Measurements from ENCODE around the gene MCRIP1. TPM values are rescaled to one million over a fixed set of nuclear protein-coding genes. Genes with fewer than 3 reads are reported as not detected.
A peak's percentile ranks its signal among the peaks of the same experiment; 100 is the strongest.
"Not testable (repeated sequence)": the region's sequence is repeated elsewhere in the genome, so short reads cannot be mapped to it uniquely, and the experiment has no call there.

Gene MCRIP1
- total RNA-seq, 1 donor, result 65.2 TPM

DNA sequence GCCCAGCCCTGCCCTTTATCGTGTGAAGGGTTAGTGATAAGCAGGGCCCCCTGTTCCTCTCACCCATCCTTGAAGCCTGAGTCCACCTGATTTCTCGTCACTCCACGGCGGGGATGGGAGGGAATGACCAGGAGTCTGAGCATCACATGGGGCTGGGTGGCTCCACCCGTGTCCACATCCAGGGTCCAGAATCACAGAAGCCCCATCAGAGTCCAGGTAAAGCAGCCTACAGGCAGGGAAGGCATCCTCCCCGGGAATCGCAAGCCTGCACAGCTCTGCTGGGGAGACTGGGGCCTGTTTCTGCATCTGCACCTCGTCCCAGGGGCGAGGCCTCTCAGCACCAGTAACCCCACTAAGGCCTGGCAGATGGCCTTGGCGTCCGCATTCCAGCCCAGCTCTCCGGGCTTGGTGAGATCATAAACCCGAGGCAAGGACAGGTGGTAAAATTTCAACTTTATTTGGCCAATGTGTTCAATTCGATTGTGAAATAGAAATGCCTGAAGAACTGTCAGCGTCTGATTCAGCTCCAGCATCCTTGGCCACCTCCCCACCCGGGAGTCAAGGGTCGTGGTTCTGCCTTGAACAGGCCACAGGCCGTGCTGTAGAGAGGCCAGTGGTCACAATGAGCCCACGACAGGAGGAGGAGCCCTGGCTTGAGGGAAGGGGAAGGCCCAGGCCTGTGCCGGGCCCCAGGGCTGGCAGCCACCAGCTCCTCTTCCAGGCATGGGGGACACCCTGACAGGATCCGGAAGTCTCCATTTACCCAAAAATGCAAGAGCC is 9.8 kb upstream of the MCRIP1 start:
- DNase-seq (ENCODE audit: low read depth in 2 of 3, low spot score in 2 of 3), result no peak

- no peak for DNase-seq (ENCODE audit: low read depth in 2 of 3, low spot score in 2 of 3)
Observed at GRCh38 chr17:81842378-81842724, 9.3 kb upstream of the MCRIP1 start.

DNA sequence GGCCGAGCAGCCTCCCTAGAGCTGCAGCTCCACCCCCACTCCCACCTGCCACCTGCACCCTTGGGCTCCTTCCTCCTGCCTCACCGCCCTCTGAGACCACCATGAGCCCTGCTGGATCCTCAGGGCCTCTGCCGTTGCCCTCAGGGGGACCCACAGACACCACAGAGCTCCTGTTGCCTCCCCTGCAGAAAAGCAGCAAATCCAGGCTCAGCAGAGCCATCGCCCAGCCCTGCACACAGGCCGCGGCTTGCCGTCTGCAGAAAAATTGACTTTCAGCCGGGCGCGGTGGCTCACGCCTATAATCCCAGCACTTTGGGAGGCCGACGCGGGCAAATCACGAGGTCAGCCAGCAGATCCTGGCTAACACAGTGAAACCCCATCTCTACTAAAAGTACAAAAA is 8.8 kb upstream of the MCRIP1 start:
- no peak for DNase-seq (ENCODE audit: low read depth in 2 of 3, low spot score in 2 of 3)

DNA sequence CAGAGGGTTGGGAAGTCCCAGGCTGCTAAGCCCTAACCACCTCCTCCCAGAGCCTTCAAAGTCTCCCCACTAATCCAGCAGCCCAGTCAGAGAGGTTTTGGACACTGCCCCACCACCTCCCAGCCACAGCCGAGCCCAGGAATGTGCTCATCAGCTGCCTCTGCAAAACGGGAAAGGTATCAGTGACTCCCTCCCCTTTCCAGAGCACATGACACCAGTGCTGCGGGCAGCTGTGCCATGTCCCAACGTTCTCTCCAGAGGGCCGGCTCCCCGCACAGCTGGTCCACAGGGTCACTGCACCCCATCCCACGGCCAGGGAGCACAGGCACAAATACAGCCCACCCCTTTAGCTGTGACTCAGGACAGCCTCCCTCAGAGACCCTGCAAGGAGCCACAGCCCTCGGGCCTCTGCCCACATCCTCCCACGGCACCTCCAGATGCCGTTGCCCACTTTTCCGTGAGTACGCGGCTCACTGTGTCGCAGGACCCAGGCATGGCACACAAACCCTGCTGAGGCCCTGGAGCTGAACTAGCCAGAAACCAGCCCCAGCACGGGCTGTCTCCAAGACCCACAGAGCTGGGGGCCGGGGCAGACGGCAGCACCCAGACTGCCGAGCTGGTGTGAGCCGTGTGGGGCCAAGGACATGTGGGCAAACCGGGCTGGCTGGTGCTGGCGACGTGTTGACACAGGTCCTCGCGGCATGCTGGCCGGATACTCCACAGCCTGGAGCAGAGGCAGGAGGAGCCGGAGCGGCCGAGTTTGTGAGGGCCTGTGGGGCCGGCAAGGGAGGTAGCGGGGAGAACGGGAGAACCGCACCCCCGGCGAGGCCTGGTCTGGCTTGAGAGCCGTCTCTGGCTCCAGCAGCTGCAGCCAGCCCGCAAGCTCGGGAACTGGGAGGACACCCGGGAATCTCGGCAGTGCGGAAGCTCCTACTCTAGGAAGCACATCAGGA is 8.0 kb upstream of the MCRIP1 start:
- DNase-seq (ENCODE audit: low read depth in 2 of 3, low spot score in 2 of 3), result no peak

DNA sequence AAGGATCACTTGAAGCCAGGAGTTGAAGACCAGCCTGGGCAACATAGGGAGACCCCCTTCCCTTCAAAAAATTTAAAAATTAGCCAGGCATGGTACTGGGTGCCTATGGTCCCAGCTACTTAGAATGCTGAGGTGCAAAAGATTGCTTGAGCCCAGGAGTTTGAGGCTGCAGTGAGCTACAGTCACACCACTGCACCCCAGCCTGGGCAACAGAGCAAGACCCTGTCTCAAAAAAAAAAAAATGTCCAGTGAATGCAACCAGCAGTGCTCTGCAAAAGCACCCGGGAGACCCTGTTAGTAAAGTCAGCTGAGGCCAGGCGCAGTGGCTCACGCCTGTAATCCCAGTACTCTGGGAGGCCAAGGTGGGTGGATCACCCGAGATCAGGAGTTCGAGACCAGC is 7.0 kb upstream of the MCRIP1 start:
- not testable (repeated sequence) for DNase-seq (ENCODE audit: low read depth in 2 of 3, low spot score in 2 of 3)

DNA sequence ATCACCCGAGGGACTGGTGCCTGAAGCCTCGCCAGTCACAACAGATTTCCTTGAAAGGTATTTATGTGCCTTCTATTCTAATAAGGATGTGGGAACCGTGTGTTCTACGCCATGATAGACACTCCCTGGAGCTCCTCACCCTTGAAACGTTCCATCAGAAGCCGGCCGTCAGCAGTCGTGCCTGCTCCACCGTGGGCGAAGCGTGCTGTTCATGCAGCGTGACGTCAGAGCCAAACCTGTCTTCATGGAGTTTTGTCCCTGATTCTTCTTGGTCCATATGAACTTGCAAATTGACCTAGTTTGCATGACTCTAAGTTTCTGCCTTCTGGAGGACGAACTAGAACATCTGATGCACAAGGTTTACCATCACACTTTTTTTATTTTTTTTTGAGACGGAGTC is 6.2 kb upstream of the MCRIP1 start:
- no peak for DNase-seq (ENCODE audit: low read depth in 2 of 3, low spot score in 2 of 3)

DNA sequence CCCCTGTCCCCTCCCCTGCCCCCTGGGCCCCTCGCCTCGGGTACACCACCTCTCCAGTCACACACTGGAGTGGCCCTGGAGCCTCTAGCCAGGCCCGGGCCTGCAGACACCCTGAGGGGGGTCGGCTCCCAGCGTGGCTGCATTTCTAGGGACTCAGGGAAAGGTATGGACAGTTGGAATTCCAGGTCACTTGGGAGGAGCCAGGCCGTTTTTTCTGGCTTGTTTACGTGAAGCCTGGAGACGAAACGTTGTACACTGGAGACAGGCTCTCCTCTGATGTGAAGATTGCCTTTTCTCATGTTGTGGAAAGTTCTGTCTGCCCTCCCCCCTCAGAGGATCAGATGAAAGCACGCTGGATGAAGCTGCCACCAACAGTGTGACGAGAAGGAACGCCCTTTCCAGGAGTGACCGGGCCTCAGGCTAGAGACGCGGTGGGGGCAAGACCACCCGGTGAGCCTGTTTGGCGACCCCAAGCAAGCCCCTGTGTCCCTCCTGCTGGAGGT is 5.7 kb upstream of the MCRIP1 start:
- no peak for DNase-seq (ENCODE audit: low read depth in 2 of 3, low spot score in 2 of 3)

DNA sequence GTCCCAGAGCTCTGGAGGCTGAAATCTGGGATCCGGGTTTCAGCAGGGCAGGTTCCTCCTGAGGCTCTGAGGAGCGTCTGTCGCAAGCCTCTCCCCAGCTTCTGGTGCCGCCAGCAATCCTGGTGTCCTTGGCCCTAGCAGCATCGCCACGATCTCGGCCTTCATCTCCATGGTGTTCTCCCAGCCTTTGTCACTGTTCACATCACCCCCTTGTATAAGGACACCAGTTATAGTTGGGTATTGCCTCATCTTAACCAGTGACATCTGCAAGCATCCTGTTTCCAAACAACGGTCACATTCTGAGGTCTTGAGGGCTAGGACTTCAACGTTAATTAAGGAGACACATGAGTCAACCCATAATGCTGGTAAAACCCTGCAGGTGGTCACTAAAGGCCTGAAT is 4.5 kb upstream of the MCRIP1 start:
- no peak for DNase-seq (ENCODE audit: low read depth in 2 of 3, low spot score in 2 of 3)

DNA sequence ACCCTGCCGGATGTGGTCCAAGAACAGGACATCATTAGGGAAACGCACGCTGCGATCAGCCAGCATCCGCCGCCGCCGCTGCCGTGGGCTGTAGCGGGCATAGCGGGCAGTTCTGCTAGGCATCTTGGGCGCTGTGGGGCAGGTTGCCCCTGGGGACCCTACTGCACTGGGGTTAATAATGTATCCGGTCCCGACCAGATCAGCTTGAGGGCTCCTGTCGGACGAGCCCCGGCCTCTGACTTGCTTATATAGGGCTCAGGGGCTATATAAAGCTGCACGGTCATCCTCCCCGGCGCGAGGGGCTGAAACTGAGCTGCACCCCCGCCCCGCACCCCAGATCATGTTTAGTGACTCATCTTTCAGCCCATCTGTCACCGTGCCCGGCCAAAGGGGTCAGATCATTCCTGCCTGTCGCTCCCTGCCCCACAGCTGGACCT is 1.8 kb upstream of the MCRIP1 start, which contains the start of gene PPP1R27:
TSS of gene PPP1R27 (minus strand) at position 220 of the 437 bp plus-strand sequence. CDS start at position 123, 97 bp downstream.
- DNase-seq (ENCODE audit: low read depth in 2 of 3, low spot score in 2 of 3), result no peak

DNA sequence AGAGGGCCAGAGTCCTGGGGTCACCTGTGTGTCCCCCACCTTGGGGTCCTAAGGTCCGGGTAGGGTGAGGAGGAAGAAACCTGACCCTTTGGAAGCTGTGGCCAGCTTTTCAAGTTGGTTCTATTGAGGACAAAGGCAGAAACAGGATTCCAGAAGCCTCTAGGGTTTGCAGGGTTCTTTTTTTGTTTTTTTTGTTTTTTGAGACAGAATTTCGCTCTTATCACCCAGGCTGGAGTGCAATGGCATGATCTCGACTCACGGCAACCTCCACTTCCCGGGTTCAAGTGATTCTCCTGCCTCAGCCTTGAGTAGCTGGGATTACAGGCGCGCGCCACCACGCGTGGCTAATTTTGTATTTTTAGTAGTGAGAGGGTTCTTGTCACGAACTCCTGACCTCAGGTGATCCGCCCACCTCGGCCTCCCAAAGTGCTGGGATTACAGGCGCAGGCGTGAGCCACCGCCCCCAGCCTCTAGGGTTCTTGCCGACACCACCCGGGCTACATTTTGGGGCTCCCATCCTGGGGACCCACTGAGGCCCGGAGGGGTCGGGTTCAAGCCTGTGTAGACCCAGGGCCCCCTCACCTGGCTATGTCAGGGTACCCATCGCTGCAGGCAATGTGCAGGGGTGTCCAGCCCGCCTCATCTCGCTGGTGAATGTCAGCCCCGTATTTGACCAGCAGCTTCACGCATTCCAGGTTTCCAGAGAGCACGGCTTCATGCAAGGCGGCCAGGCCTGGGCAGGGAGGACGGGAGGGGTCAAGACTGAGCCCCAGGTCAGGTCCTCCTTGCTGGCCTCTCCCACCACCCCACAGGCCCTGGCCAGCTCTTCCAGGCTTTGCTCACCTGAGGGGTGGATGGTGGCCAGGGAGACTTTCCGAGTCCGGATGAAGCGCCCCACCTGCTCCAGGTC is 1.1 kb upstream of the MCRIP1 start:
- DNase-seq (ENCODE audit: low read depth in 2 of 3, low spot score in 2 of 3), result no peak

GRCh38 chr17:81832608-81833159 is 407 bp downstream of the MCRIP1 start:
- peak in 1 of 3 donors; percentile 33 for DNase-seq (ENCODE audit: low read depth in 2 of 3, low spot score in 2 of 3)

DNA sequence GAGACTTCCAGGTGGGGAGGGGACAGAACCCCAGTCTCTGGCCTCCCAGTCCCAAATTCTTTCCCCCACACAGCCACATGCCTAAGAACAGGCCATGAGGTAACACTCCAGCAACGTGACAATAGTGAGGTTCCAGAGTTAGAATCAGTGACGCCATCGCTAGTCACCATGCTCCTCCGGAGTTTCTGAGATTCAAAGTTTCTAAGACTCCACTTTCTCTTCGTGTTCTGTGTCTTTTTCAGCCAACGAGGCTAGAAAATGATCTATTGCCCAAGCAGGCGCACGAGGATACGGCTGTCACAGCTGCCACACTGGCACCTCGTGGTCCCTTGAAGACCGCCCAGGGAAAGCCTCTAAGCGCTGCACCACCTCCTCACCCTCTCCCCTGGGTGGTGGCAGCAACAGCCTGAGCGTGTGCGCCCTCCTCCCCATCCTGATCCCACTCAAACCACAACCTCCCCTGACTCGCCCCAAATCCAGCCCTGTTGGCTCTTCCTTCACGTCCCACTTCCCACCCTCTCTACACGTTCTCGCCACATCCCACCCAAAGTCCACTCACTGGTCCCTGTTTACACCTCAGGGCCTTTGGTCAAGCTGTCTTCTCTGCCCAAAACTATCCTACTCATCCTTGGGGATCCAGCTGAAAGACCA is 1.0 kb downstream of the MCRIP1 start:
- DNase-seq (ENCODE audit: low read depth in 2 of 3, low spot score in 2 of 3), result peak in 2 of 3 donors; percentile 42 to 68

- DNase-seq (ENCODE audit: low read depth in 2 of 3, low spot score in 2 of 3), result no peak
Observed at GRCh38 chr17:81831563-81831956, 1.5 kb downstream of the MCRIP1 start.

DNA sequence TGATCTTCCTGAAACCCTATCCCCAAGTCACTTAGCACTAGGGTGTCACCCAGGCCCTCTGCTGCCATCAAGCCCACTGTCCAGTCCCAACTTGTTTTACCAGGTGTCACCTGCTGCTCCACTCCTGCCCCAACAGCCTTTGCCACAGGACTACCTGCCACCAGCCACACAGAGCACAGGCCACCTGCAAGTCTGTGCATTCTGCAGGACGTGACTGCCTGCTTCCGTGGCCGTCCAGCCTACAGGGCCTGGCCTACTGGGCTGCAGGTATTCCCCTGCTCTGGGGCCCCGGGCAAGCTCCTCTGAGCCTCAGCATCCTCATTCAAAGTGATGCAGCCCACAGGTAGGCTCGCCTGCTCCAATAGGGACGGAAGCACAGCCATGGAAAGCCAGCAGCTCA is 3.2 kb downstream of the MCRIP1 start:
- no peak for DNase-seq (ENCODE audit: low read depth in 2 of 3, low spot score in 2 of 3)

DNA sequence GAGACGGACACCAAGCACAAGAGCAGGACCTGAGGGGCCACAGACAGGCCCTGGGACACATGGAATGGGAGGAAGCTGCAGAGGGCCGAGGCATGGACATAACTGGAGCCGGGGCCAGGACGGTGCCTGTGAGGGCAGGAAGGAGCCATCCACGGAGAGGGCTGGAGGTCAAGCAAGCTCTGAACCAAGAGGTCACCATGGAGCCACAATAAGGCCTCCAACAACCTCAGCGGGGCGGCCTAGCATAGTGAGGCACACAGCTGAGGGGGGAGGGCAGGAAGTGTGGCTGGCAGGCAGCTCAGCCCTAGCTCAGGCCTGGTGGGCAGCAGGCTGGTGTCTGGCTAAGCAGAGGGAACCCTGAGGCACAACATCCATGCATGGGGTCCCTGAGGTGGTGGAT is 4.4 kb downstream of the MCRIP1 start:
- DNase-seq (ENCODE audit: low read depth in 2 of 3, low spot score in 2 of 3), result no peak

GRCh38 chr17:81825841-81826466 is 7.1 kb downstream of the MCRIP1 start:
- no peak for DNase-seq (ENCODE audit: low read depth in 2 of 3, low spot score in 2 of 3)

DNA sequence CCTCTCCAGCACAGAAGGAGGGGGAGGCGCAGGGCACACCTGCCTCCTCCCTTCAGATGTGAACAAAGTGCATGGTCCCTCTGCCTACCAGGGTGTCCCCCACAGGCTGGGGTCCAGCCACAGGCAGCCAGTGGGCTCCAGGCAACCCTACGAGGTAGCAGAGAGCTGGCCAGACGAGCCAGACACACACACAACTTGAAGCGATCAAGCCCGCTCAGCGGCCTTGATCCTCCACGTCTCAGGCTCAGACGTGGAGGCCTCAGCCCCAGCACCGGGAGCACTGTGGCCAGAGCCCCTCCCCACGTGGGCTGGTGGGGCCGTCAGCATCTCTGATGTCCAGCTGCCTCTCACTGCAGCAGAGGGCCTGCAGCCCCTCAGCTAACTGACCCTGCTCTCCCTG is 8.5 kb downstream of the MCRIP1 start:
- DNase-seq (ENCODE audit: low read depth in 2 of 3, low spot score in 2 of 3), result no peak

DNA sequence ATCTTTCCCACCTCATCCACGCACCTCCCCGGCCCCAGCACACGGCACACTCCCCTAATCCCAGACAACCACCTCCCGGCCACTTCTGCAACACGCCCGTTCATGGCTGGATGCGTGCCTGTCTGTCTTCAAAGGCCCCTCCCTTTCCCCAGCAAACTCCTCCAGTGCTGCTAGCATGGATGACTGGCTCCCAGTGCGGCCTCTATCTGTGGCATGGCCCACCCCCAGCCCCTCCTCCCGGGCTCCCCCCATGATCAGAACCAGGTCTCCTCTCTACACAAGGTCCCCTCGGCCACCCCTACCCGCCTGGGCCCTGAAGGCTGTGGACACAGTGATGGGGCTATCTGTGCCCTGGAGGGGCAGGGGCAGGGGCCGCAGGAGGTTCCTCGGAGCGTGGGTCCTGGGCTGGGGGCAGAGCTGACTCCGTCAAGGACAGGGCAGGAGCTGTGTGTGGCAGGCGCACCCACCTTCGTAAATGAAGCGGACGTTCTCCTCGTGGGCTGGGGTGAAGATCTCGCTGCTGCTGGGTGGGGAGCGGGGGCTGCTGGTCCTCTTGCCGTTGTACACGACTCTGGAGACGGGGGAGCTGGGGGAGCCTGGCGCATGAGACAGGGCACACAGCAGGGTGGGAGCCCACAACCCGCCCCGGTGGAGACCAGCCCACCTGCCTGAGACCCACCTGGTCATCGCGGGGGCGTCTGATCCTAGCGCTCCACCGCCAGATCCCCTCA is 9.1 kb downstream of the MCRIP1 start:
- no peak for DNase-seq (ENCODE audit: low read depth in 2 of 3, low spot score in 2 of 3)

Data from hematopoietic multipotent progenitor cell (in vitro differentiated cells).